DMS53 treated with DMSO at 0.1 percent for 48 hours (cell line): ENCODE data around the gene SORBS1.

Source experiments
- DNase-seq: peaks from one replicate; lab custom pipeline; 2025; ENCODE audit not compliant: unreplicated experiment; lab: John Stamatoyannopoulos, UW

SORBS1 gene

GRCh38 chr10:95394161-95394880, 166.8 kb downstream of the SORBS1 start:
- no peak for DNase-seq

GRCh38 chr10:95392681-95393164, 168.4 kb downstream of the SORBS1 start:
- no peak for DNase-seq

- DNase-seq = no peak
These were observed 169.0 kb downstream of the SORBS1 start for GRCh38 chr10:95392217-95392584.

- no peak for DNase-seq
These were observed 169.5 kb downstream of the SORBS1 start for GRCh38 chr10:95391581-95392216.

- DNase-seq = no peak
These were observed 170.0 kb downstream of the SORBS1 start for GRCh38 chr10:95391164-95391563.

- DNase-seq = no peak
These were observed 171.2 kb downstream of the SORBS1 start for GRCh38 chr10:95389982-95390381.

- no peak for DNase-seq
These were observed 172.0 kb downstream of the SORBS1 start for GRCh38 chr10:95389176-95389575.

GRCh38 chr10:95388539-95388938, 172.6 kb downstream of the SORBS1 start:
- DNase-seq = peak; percentile 81

GRCh38 chr10:95388109-95388471, 173.1 kb downstream of the SORBS1 start:
- DNase-seq = no peak

- no peak for DNase-seq
These were observed 177.0 kb downstream of the SORBS1 start for GRCh38 chr10:95384011-95384704.

GRCh38 chr10:95382596-95382995, 178.6 kb downstream of the SORBS1 start:
- DNase-seq = no peak

- no peak for DNase-seq
These were observed 179.0 kb downstream of the SORBS1 start for GRCh38 chr10:95382174-95382573.

- DNase-seq = no peak
These were observed 183.2 kb downstream of the SORBS1 start for GRCh38 chr10:95377950-95378349.

GRCh38 chr10:95375418-95375817, 185.8 kb downstream of the SORBS1 start:
- no peak for DNase-seq

GRCh38 chr10:95374597-95375209, 186.5 kb downstream of the SORBS1 start:
- peak; percentile 59 for DNase-seq

GRCh38 chr10:95373660-95374059, 187.5 kb downstream of the SORBS1 start:
- DNase-seq = no peak

GRCh38 chr10:95364342-95364741, 196.8 kb downstream of the SORBS1 start:
- DNase-seq = no peak

- peak; percentile 64 for DNase-seq
These were observed 197.8 kb downstream of the SORBS1 start for GRCh38 chr10:95363303-95363912.

GRCh38 chr10:95360122-95360714, 201.0 kb downstream of the SORBS1 start:
- peak; percentile 40 for DNase-seq

GRCh38 chr10:95359466-95359865, 201.7 kb downstream of the SORBS1 start:
- DNase-seq = no peak
